Neutrophil (primary cell): Measurements from ENCODE around the gene MCUR1.
"Not testable (repeated sequence)": the region's sequence is repeated elsewhere in the genome, so short reads cannot be mapped to it uniquely, and the experiment has no call there.

Experiments used
- H3K27ac ChIP-seq: fragments of 200-600 bp; sonication (generic); 2 replicates; pipeline ENCODE4 v1.5.1; 2016; ENCODE audit warnings: mild to moderate bottlenecking, moderate library complexity
- H3K27me3 ChIP-seq: fragments of 200-600 bp; sonication (generic); 2 replicates; pipeline ENCODE4 v1.6.0; 2016; ENCODE audit warnings: mild to moderate bottlenecking
- H3K36me3 ChIP-seq: fragments of 200-600 bp; sonication (generic); 2 replicates; pipeline ENCODE4 v1.5.1; 2017
- H3K4me1 ChIP-seq, 2 experiments: fragments of 200-600 bp in 1 of 2; sonication (generic) in 1 of 2; 1 replicate in 1 of 2; 2 replicates in 1 of 2; pipeline versions ENCODE4 v1.5.1 to v1.6.1; 2013 to 2016; ENCODE audit warnings: low read depth in 1 of 2, low read length in 1 of 2, mild to moderate bottlenecking in 1 of 2, moderate library complexity in 1 of 2; ENCODE audit not compliant: control insufficient read depth in 1 of 2, insufficient read depth in 1 of 2
- H3K4me3 ChIP-seq, 2 experiments: fragments of 200-600 bp in 1 of 2; sonication (generic) in 1 of 2; 1 replicate in 1 of 2; 2 replicates in 1 of 2; pipeline ENCODE4 v1.5.1; 2013 to 2016; ENCODE audit warnings: low read depth in 1 of 2, low read length in 1 of 2, mild to moderate bottlenecking in 1 of 2, moderate library complexity in 1 of 2
- H3K9me3 ChIP-seq: fragments of 200-600 bp; sonication (generic); 2 replicates; pipeline ENCODE4 v1.5.1; 2016
- TF ChIP-seq, protein P1 (sequence below): fragments of 200-600 bp; sonication (generic); IDR thresholded peaks from 2 replicates; pipeline ENCODE4 v1.5.1; 2016; ENCODE audit warnings: antibody characterized with exemption

Gene MCUR1

DNA sequence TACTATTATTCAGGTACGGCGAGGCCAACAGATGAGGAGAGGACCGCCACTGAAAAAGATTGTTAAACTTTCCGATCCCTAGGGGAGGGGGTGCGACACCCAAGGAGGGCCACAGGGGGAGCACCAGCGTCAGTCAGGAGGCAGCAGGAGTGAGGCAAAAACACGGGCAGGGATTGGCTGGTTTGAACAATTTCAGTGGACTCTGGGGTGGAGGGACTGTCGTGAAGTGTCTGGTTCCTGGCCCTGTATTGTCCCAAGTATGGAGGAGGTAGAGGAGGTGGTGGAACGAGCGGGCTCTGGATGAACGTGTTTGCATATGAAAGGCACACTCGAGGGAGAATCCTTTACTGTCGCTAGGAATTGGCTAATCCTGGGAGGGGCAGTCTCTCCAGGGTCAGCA is 32.5 kb upstream of the MCUR1 start:
- Histone ChIP-seq H3K4me3 (no peak overlapping the region), H3K27ac (no peak overlapping the region), H3K36me3 (no peaks in the 10 kb centered on the region), H3K9me3 (no peaks in the 10 kb centered on the region), H3K27me3 (peaks cover 3% of the 10 kb centered on the region), H3K4me1 (no peaks in the 10 kb centered on the region)
- TF ChIP-seq, protein P1, sequence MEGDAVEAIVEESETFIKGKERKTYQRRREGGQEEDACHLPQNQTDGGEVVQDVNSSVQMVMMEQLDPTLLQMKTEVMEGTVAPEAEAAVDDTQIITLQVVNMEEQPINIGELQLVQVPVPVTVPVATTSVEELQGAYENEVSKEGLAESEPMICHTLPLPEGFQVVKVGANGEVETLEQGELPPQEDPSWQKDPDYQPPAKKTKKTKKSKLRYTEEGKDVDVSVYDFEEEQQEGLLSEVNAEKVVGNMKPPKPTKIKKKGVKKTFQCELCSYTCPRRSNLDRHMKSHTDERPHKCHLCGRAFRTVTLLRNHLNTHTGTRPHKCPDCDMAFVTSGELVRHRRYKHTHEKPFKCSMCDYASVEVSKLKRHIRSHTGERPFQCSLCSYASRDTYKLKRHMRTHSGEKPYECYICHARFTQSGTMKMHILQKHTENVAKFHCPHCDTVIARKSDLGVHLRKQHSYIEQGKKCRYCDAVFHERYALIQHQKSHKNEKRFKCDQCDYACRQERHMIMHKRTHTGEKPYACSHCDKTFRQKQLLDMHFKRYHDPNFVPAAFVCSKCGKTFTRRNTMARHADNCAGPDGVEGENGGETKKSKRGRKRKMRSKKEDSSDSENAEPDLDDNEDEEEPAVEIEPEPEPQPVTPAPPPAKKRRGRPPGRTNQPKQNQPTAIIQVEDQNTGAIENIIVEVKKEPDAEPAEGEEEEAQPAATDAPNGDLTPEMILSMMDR, result no peak

DNA sequence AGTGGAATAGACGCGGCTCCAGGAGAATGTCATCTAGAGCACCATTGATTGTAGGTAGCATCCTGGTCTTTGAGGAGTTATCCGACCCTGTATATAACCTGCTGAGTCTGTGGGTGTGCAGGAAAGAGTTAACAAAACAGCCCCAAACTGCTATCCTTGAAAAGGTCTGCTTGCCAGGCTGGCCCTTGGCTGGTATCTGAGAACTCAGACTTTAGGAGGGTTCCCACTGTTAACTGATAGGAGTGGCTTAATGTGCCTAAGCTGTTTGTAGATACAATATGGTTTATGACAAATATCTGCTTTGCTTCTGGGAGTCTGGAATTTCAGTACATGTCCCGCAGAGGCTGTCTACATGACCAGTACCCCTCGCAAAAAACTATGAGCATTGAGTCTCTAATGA is 27.6 kb upstream of the MCUR1 start:
- TF ChIP-seq, protein P1, result no peak
- H3K4me1 ChIP-seq, result no peaks in the 10 kb centered on the region
- H3K27me3 ChIP-seq, result no peaks in the 10 kb centered on the region
- H3K27ac ChIP-seq, result no peak overlapping the region
- no peaks in the 10 kb centered on the region for H3K36me3 ChIP-seq
- H3K4me3 ChIP-seq, result no peak overlapping the region
- H3K9me3 ChIP-seq, result no peaks in the 10 kb centered on the region

- H3K4me1 ChIP-seq, result no peaks in the 10 kb centered on the region
- TF ChIP-seq, protein P1, result no peak
- H3K27ac ChIP-seq, result no peak overlapping the region
- H3K9me3 ChIP-seq, result no peaks in the 10 kb centered on the region
- no peaks in the 10 kb centered on the region for H3K27me3 ChIP-seq
- no peak overlapping the region for H3K4me3 ChIP-seq
- no peaks in the 10 kb centered on the region for H3K36me3 ChIP-seq
These were observed 24.3 kb upstream of the MCUR1 start for GRCh38 chr6:13838616-13839015.

- Histone ChIP-seq H3K27me3 (no peaks in the 10 kb centered on the region), H3K9me3 (no peaks in the 10 kb centered on the region)
These were observed 21.8 kb upstream of the MCUR1 start for GRCh38 chr6:13836170-13836569.

DNA sequence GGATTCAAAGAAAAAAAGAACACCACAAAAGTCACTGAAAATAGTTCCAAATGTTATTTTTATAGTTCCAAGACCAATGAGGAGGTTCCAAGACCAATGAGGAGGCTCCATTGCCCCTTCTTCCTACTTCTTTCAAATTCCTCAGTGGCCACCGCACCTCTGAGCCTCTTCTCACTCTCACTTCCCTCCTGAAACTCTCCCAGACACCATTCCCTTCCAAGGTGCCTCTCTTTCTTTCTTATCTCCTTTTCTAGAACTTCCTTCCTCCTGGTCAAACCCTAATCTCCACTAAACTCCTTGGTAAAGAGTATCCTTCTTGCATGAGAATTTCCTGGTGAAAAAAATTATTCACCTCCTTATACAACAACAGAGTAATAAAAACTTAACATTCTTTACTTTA is 20.4 kb upstream of the MCUR1 start:
- Histone ChIP-seq H3K36me3 (no peaks in the 10 kb centered on the region), H3K4me1 (no peaks in the 10 kb centered on the region), H3K27me3 (no peaks in the 10 kb centered on the region), H3K27ac (no peak overlapping the region), H3K4me3 (no peak overlapping the region), H3K9me3 (no peaks in the 10 kb centered on the region)
- TF ChIP-seq, protein P1, result no peak

More at GRCh38 chr6:13836170-13836569, 21.8 kb upstream of the MCUR1 start:
- H3K36me3 ChIP-seq, result no peaks in the 10 kb centered on the region
- no peak overlapping the region for H3K4me3 ChIP-seq
- H3K27ac ChIP-seq, result no peak overlapping the region
- TF ChIP-seq, protein P1, result no peak
- H3K4me1 ChIP-seq, result no peaks in the 10 kb centered on the region

- not testable (repeated sequence) for H3K4me1 ChIP-seq, H3K36me3 ChIP-seq, H3K27ac ChIP-seq, H3K27me3 ChIP-seq, H3K4me3 ChIP-seq, H3K9me3 ChIP-seq
These were observed 19.7 kb upstream of the MCUR1 start for GRCh38 chr6:13834018-13834417.
